ENCODE data around the gene CNTNAP5.
A peak's percentile ranks its signal among the peaks of the same experiment; 100 is the strongest.

Gene CNTNAP5

DNA sequence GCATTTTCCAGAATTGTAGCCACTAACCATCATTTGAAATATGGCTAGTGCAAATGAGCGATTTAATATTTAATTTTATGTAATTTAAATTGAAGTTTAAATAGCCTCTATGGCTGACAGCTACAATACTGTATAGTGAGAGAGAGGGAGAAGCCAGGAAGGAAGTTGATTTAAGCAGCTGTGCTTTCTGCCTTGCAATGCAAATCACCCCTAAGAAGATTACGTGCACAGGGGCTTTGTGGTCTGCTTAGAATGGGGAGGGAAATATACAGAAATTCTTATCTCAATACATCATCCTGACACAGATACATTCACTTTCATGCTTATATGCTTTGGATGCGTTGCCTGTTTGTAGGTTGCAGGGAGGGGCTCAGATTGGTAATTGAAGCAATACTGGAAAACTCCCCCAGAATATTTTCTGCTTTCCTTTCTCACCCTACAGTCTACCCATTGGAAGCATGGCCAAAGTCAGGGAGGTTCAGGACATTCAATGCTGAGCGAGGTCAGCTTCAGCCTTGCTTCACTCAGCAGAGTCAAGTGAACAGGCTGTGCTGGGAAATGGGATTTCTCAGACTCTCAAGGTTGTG, 674.0 kb downstream of the CNTNAP5 start:
- no peak for DNase-seq (ENCODE audit: low read depth)

DNA sequence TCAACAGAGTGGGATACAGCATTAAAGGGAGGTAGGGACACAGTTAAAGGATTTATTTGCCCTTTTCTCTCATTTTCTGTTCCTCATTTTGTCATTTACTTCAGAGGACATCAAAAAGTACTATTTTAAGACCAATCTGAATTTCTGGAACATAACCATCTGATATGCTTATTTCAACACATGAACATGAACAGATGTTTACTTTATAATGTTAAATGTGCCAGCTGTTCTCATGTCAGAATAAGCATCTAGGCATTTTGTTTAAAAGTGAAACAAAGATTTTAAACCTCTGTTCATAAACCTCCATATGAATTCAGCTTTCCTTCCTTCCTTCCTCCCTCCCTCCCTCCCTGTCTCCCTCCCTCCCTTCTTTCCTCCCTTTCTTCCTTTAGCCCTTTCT, 677.7 kb downstream of the CNTNAP5 start:
- no peak for DNase-seq (ENCODE audit: low read depth)

DNA sequence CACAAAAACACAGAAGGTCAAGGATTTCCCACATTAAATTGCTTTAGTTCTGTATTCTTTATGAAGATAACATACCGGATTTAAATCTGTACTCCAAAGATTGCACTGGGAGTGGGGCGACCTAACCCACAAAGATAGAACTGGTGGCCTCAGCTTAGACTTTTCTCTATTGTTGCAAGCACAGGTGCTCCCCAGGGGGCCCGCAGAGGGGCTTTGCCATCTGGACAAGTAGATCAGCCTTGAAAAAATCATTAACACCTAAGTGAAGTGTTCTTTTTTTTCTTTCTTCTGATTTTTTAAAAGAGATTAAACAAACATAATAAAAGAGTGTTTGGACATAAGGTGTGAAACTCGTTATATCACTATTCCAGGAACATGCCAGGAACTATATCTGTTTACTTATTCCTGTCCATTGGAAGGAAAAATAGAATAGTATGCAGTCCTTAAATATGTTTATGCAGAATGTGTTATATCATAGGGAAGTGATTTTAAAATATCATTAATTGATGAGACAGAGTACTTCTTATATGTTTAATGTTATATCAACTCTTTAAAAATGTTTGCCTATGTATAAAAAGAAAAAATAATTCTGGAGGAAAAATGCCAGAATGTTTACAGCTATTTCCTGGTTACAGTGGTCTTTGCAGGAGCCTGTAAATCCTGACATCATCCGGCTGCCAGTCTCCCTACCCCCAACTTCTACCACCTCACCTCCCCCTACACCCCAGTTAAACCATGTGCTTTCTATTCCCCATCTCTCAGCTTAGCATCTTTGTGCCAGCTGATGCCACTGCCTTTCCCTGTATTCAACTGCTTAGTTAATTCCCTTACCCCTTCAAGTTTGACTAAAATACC, 679.2 kb downstream of the CNTNAP5 start:
- DNase-seq (ENCODE audit: low read depth): no peak

DNA sequence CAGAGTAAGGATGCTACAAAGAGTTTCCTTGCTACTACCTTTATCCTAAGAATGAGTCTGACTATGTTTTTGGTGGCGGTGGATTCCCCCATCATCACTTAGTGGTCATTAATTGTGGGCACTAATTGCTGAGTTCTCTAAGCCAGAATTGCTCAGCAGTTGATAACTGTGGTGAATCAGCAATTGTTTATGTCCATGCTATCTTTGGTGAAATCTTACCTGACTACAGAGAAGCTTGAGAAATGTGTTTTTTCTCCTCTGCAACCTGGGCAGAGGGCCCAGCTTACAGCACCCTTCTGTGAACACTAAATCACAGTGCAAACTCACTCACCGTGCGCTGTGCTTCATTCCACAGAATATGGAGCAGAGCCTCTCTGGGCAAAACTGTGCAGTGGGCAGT, 683.6 kb downstream of the CNTNAP5 start:
- no peak for DNase-seq (ENCODE audit: low read depth)

DNA sequence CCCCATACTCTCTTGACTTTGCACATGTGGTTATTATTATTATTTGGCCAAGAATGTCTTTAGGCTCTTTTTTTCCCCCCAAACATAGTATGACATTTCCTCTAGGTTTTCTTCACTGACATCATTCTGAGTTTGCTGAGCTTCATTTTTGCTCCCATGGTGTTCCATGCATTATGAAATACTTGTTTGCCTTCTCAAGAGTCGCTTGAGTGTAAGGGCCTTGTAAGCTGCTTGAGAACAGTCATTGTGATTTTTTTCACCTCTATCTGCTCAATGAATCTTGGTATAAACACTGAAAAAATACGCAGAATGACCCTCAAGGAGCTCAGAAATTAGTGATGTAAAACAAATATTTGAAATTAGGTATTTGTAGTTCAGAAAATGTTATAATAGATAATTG, 688.9 kb downstream of the CNTNAP5 start:
- DNase-seq (ENCODE audit: low read depth): no peak

DNA sequence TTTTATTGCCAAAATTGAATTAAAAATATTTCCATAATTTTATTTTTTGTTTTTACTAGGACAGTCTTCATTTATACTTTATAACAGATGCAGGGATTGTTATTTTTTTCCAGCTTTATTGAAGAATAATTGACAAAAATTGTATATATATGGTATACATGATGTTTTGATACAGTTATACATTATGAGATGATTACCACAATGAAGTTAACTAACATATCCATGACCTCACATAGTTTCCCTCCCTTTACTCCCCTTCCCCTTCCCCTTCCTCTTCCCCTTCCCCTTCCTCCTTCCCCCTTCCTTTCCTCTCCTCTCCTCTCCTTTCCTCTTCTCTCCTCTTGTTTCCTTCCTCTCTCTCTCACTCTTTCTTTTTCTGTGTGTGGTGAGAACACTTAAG, 700.1 kb downstream of the CNTNAP5 start:
- DNase-seq (ENCODE audit: low read depth): no peak

DNA sequence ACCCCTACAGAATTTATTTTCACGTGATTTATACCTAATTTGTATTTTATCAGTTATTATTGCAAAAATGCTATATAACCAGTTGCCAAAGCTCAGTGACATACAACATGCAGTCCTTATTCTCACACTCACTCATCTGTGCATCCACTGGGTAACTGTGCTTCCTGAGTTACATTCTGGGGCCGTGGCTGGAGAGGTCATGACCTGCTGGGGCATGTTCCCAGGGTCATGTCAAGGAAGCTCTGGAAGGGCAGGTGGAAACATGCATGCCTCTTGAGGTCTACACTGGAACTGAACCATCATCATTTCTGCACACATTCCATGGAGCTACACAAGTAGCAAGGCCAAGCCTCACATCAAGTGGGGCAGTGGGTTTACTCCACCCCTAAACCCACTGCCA, 715.5 kb downstream of the CNTNAP5 start:
- DNase-seq (ENCODE audit: low read depth): no peak

DNA sequence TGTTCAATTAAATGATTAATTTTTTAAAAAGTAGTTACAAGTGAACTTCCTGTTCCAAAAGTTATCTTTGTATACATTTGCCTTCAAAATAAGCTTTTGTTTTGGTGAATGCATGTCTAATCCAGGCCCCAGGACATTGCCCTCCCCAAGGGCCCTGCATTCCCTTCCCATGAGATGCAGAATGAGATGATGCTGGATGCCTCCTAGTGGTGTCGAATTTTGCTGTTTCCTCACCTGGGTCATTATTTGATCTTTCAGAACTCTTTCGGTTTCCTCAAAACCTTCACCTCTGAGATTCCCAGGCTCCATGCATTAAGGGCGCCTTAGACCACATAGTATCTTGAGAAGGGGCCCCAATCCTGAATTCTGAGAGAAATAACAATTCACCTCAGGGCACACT, 728.8 kb downstream of the CNTNAP5 start:
- DNase-seq (ENCODE audit: low read depth): no peak

DNA sequence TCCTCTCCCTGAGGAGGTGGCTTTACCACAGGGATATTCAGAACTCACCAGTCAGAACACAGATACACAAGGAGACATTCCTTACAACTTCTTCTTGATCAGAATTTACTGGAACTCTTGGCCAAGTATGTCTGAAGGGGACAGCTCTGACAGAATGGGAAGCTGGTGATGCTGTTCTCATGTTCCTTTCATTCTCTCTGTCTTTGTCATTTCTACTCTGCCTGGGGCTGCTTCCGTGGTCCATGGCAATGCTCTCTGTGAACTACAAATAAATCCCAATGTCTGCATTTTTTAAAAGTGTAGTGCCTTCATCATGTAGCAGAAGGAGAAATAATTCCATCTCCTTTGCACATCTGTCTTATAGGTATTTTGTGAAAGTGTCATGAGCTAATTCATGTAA, 730.3 kb downstream of the CNTNAP5 start:
- no peak for DNase-seq (ENCODE audit: low read depth)

DNA sequence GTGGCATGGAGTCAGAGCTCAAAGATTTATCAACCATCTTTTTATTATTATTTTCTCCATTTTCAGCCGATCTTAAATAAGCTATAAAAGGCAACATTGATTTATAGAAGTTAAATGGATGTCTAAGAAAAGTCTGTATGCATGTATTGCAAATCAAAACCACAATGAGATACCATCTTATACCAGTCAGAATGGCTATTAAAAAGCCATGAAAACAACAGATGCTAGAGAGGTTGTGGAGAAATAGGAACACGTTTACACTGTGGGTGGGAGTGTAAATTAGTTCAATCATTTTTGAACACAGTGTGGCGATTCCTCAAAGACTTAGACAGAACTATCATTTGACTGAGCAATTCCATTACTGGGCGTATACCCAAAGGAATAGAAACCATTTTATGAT, 731.0 kb downstream of the CNTNAP5 start:
- no peak for DNase-seq (ENCODE audit: low read depth)

DNA sequence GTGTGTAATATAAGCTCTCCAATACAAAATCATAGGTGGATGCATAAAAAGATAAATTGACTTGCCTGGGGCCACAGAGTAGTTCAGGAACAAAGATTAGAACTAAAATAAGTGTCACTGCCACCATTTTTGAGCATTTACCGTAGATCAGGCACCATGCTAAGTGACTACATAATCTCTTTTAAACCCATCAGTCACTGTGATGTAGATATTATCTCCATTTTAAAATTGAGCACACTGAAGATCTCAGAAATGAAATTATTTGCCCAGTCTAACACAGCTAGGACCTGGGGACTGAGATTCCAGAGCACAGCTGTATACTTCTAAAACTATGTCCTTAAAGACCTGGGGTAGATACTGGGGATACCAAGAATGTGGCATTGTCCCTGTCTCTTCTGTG, 737.3 kb downstream of the CNTNAP5 start:
- no peak for DNase-seq (ENCODE audit: low read depth)

DNA sequence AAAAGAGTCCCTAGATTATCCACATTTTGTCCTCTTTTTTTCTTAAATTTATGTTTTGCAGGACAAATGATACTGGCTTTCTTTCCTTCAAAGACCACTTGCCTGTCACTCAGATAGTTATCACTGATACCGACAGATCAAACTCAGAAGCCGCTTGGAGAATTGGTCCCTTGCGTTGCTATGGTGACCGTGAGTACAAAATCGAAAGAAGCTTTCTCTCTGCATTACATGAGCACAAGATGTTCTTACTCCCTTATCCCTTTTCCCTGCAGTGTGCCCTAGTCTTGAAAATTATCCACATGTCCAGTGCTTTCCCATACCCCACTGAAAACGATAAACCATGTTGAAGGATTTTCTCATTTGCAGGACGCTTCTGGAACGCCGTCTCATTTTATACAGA, 738.5 kb downstream of the CNTNAP5 start:
- DNase-seq (ENCODE audit: low read depth): no peak

DNA sequence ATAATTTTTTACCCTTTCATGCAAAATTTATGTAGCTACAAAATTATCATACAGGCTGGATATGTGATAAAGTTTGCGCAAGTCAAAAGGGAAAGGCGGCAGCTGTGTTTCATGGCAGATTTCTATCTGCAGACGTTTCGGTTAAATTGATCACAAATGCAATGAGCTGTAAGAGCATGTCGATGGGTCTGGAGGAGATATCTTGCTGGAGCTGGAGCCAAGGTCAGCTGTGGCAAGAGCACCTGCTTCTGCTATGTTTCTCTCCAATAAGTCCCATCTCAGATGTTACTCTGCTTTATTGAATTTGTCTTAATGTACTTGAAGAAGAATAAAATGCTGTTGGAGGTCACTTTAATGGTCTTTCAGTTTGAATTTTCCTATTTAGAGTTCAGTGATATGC, 749.7 kb downstream of the CNTNAP5 start:
- DNase-seq (ENCODE audit: low read depth): no peak

DNA sequence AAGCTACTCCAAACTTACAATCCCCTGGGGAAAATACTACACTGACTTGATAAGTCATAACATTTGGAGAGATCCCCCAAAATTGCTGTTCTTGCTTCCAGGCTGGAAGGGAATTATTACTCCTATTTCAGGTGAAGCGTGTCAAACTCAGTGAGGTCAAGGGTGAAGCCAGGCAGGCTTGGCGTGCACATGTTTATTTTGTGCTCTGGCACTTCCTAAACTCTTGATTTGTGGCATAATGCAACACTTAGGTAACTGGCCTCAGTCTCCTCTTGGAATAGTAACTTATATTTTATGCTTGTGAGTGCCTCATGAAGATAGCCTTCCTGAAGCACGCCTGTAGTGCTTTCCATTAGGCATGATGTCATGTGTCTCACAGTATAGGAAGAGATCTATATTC, 751.2 kb downstream of the CNTNAP5 start:
- DNase-seq (ENCODE audit: low read depth): no peak

DNA sequence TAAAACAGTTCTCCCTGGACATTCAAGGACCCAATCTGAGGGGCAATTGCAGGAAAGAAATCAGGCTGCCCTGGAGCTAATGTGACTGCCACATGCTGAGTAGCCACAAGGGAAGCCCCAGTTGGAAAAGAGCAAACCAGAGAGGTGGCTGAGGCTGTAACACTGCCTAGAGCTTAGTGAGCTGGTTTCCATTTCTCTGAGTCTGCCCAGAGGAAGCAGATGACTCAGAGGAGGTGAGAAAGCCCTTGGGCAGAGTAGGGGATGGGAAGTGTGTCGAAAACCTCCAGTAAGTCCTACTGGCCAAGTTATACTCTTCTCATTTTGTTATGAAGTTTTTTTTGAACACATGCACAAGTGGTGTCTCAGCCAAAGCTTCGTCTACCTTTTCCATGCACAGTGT, 753.0 kb downstream of the CNTNAP5 start:
- no peak for DNase-seq (ENCODE audit: low read depth)

DNA sequence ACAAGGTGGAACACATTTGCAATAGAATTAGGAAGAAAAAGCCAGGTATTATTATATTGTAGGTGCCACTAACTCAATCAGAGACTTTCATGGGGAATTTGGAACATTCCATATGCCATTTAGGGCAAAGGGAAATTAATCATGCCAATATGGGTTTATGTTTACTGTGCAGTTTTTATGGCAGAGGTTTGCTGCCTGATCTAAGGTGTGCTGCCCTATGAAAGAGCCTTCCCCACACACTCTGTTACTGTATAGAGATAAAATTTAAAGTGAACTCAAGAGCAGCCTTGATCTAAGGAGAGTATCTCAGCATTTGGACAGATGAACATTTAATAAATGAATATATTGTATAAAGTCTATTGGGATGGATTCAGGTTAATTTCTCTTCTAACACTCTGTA, 771.6 kb downstream of the CNTNAP5 start:
- DNase-seq (ENCODE audit: low read depth): no peak

DNA sequence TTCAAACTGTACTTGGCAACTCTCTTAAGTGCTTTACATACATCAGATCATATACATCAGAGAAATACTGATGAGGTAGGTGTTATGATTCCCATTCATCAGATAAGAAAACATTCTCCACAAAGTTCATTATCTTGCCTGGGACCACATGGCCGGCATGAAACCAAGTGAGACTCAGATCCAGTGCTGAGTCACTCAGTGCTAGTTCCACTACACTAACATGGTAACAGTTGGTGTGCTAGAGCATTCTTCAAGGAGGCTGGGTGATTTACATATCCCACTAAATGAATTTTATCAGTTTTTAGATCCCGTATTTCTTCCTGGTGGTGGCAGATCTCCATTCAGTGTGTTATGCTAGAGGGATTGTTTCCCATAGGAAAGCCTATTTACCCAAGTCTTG, 772.0 kb downstream of the CNTNAP5 start:
- no peak for DNase-seq (ENCODE audit: low read depth)

DNA sequence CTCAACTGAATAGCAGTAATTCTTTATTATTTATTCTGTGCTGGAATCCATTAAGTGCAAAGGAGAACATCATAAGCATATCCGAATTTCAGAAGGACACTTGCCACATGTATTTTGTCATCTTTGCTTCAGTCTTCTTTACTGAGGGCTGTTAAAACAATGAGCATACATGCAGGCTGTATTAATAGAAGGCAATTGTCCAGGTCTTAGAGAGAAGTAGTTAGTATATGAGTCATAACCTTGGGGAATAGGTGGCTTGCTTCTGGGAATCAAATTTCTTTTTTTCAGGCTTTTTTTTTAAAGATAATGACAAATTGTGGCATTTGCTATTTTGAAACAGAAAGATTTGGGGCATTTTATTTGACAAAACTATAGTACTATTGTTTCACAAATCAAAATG, 773.5 kb downstream of the CNTNAP5 start:
- no peak for DNase-seq (ENCODE audit: low read depth)

DNA sequence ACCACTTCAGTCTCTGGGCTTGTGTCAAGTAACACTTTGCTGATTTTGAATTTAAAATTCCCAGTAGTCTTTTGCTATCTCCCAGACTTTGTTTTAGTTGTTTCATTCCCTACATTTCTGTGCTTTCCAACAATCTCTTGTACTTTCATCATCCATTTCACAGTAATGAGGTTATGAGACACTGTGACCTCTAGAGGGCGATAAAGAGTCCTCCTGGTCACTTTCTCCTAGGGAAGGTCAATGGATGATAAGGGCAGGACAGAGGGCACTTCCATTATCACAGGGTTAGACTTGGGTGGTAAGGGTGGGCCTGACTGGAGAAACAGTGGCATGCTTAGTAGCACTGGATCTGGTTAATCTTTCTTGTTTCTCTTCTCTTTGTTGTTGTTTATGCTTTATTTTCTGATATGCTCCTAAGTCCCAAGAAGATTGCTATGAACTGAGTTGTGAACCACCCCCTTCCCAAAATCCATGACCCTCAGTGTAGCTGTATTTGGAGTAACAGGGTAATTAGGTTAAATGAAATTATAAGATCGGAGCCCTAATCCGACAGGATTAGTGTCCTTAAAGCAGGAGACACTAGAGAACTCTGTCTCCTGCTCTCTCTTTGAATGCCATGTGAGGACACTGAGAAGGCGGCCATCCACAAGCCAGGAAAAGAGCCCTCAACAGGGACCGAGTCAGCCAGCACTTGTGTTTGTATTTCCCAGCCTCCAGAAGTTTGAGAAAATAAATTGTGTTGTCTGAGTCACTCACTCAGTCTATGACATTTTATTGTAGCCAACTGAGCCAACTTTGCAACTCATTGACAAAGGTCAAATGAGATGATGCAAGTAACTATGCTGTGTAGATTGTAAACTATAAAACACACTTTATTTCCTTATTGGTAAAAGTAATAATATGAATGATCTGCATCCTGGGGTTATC, 779.2 kb downstream of the CNTNAP5 start:
- peak; percentile 2 for DNase-seq (ENCODE audit: low read depth)

DNA sequence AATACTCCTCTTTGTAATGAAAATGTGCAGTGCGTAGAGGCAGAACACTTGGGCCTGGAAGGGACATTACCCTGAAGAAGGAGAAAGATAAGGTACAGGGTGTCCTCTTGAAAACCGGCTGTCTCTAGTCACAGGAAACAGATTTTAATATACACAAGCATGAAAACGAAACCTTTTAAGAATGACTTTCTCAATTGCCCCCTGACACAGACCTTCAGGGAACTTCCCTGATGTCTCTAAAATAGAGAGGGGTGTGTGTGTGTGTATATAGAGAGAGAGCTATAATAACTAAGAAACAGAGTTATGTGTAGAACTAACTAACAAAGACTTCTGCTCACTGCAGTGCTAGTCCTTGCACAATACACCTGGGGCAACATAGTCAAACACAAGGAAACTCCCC, 780.0 kb downstream of the CNTNAP5 start:
- DNase-seq (ENCODE audit: low read depth): no peak

DNA sequence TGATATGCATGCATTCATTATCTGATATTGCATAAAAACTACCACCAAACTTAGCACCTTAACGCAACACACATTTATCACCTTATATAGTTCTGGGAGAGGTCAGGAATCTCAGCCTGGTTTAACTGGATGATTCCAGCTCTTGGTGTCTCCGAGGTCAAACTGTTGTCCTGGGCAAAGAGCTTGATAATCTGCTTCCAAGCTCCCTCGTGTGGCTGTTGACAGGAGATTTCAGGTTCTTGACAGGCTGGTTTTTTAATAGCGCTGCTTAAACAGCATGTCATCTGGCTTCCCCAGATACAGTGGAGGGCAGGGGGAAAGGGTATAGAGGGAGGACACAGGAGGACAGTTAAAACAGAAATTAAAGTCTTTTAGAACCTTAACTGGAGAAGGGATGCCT, 785.0 kb downstream of the CNTNAP5 start:
- no peak for DNase-seq (ENCODE audit: low read depth)

DNA sequence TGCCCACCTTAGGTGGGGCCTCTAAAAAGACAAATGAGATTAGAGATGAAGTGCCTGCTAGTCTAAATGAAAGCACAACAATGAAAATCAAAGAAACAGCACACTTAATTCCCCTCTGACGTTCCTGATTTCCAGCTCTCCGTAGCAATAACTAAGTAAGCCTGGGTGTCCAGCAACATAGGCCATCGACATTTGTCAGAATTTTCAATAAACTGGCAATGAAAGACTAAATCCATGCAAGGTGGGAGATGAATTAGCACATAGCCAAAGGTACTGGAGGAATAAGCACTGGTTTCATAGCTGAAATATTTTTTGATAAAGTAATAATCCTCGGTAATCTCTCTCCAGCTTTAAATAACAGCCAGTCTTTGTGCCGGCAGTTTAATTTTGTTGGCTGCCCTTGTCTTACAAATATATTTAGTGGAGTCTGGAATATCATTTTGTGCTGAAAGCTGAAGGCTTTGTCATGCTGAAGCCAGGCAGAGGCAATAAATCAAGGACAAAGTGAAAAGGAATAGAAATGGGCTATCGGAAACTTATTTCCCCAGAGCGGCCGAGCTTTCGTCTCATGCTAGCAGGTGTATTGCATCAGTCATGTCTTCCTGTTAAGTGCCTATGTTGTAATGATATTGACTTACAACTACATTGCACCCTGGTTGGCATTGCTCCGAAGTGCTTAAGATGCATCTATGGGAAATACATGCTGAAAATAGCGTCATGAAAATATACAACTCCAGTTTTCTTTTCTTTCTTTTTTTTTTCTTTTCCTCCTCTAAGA, 790.1 kb downstream of the CNTNAP5 start:
- no peak for DNase-seq (ENCODE audit: low read depth)

All from stromal cell of bone marrow (primary cell).